A549 (cell line): Measurements from ENCODE around the gene TERB1. TPM values are rescaled to one million over a fixed set of nuclear protein-coding genes. Genes with fewer than 3 reads are reported as not detected.

Experiments used
- ATAC-seq, 2 experiments: fragments of 200-7000 bp in 1 of 2; fragments of >200 bp in 1 of 2; cut with Nextera tagmentation in 1 of 2; cut with Tn5 transposase in 1 of 2; 3 replicates each; pipeline versions ENCODE4 v1.8.0 to v1.9.1; 2018 to 2020; ENCODE audit warnings: mild to moderate bottlenecking in 1 of 2, moderate library complexity in 1 of 2
- CTCF ChIA-PET: fragments of 300-600 bp; sonication (Branson Sonifier 250); formaldehyde crosslinking; extraction: SDS; loops from one replicate; lab custom pipeline; 2021; ENCODE audit warnings: antibody characterized with exemption, inconsistent platforms; lab: Yijun Ruan, JAX
- POLR2A ChIA-PET: fragments of 350-600 bp; formaldehyde crosslinking; extraction: SDS; loops from one replicate; lab custom pipeline; 2021; ENCODE audit warnings: antibody characterized with exemption, inconsistent platforms; lab: Yijun Ruan, JAX
- DNase-seq, 2 experiments: peaks; one replicate each; pipeline versions ENCODE4 v3.0.0 to v3.0.0-alpha.2; 2011 to 2016; ENCODE audit warnings: low read depth in 1 of 2, low spot score in 1 of 2
- FAIRE-seq: peaks from 2 replicates; lab custom pipeline; 2011; peaks lifted over from hg19 to GRCh38; lab: Jason Lieb, UNC
- H3K27ac ChIP-seq, 2 experiments: fragments of >200 bp; sonication (Bioruptor Twin); formaldehyde crosslinking; 3 replicates each; pipeline ENCODE4 v1.5.1; 2016 to 2017
- H3K4me1 ChIP-seq: fragments of >200 bp; sonication (Bioruptor Twin); formaldehyde crosslinking; 3 replicates; pipeline ENCODE4 v1.6.1; 2016
- H3K4me2 ChIP-seq: fragments of >200 bp; sonication (Bioruptor Twin); formaldehyde crosslinking; 3 replicates; pipeline ENCODE4 v1.6.1; 2016
- H3K4me3 ChIP-seq: fragments of >200 bp; sonication (Bioruptor Twin); formaldehyde crosslinking; 3 replicates; pipeline ENCODE4 v1.5.1; 2016
- H3K9me3 ChIP-seq: fragments of >200 bp; sonication (Bioruptor Twin); formaldehyde crosslinking; 3 replicates; pipeline ENCODE4 v1.6.1; 2016
- ATOH8 ChIP-seq: fragments of 250-450 bp; sonication (Bioruptor Pico); IDR thresholded peaks from 2 replicates; pipeline ENCODE4 v1.5.0; 2020; ENCODE audit warnings: low read depth, mild to moderate bottlenecking, moderate library complexity
- CBX2 ChIP-seq: fragments of 200-600 bp; sonication (generic); IDR thresholded peaks from 2 replicates; pipeline ENCODE4 v1.6.1; 2016; ENCODE audit warnings: low read depth, mild to moderate bottlenecking, borderline replicate concordance
- CHD2 ChIP-seq: fragments of 150-350 bp; IDR thresholded peaks from 2 replicates; pipeline ENCODE4 v1.6.1; 2014; ENCODE audit warnings: low read length; ENCODE audit not compliant: partially characterized antibody
- CHD4 ChIP-seq: fragments of 200-600 bp; sonication (generic); IDR thresholded peaks from 2 replicates; pipeline ENCODE4 v1.6.1; 2016; ENCODE audit warnings: antibody characterized with exemption, mild to moderate bottlenecking, borderline replicate concordance
- EHF ChIP-seq: fragments of 250-450 bp; sonication (Bioruptor Pico); IDR thresholded peaks from 2 replicates; pipeline ENCODE4 v1.5.0; 2020; ENCODE audit warnings: mild to moderate bottlenecking
- ESRRA ChIP-seq: fragments of 150-350 bp; IDR thresholded peaks from 2 replicates; pipeline ENCODE4 v1.6.1; 2014; ENCODE audit warnings: mild to moderate bottlenecking, low read length, borderline replicate concordance
- FOSB ChIP-seq: fragments of 250-450 bp; sonication (Bioruptor Pico); IDR thresholded peaks from 2 replicates; pipeline ENCODE4 v1.5.0; 2020; ENCODE audit warnings: mild to moderate bottlenecking, moderate library complexity
- FOXS1 ChIP-seq: fragments of 250-450 bp; sonication (Bioruptor Pico); IDR thresholded peaks from 2 replicates; pipeline ENCODE4 v1.5.0; 2020; ENCODE audit warnings: mild to moderate bottlenecking, moderate library complexity
- GATA3 ChIP-seq: IDR thresholded peaks from 2 replicates; pipeline ENCODE4 v1.6.1; 2012; ENCODE audit warnings: borderline replicate concordance
- HDAC2 ChIP-seq: fragments of 200-600 bp; sonication (generic); IDR thresholded peaks from 2 replicates; pipeline ENCODE4 v1.6.1; 2016
- HEYL ChIP-seq: fragments of 250-450 bp; sonication (Bioruptor Pico); IDR thresholded peaks from 2 replicates; pipeline ENCODE4 v1.8.0; 2021; ENCODE audit warnings: mild to moderate bottlenecking, moderate library complexity
- HOXB13 ChIP-seq: fragments of 250-450 bp; sonication (Bioruptor Pico); IDR thresholded peaks from 2 replicates; pipeline ENCODE4 v1.5.0; 2020; ENCODE audit warnings: low read depth, mild to moderate bottlenecking, moderate library complexity
- HOXB5 ChIP-seq: fragments of 250-450 bp; sonication (Bioruptor Pico); IDR thresholded peaks from 2 replicates; pipeline ENCODE4 v1.5.0; 2020; ENCODE audit warnings: mild to moderate bottlenecking, moderate library complexity
- JUN ChIP-seq, 2 experiments: fragments of >200 bp; sonication (Bioruptor Twin); formaldehyde crosslinking; IDR thresholded peaks; 2 replicates in 1 of 2; 3 replicates in 1 of 2; pipeline ENCODE4 v1.6.1; 2016 to 2017
- JUNB ChIP-seq: fragments of >200 bp; sonication (Bioruptor Twin); formaldehyde crosslinking; IDR thresholded peaks from 2 replicates; pipeline ENCODE4 v1.6.1; 2016
- KDM1A ChIP-seq: fragments of 200-600 bp; sonication (generic); IDR thresholded peaks from 2 replicates; pipeline ENCODE4 v1.6.1; 2016; ENCODE audit warnings: low read depth, mild to moderate bottlenecking
- NPAS2 ChIP-seq: fragments of 250-450 bp; sonication (Bioruptor Pico); IDR thresholded peaks from 2 replicates; pipeline ENCODE4 v1.8.0; 2022; ENCODE audit warnings: mild to moderate bottlenecking, moderate library complexity, borderline replicate concordance
- NR3C1 ChIP-seq: fragments of >200 bp; sonication (Bioruptor Twin); formaldehyde crosslinking; IDR thresholded peaks from 3 replicates; pipeline ENCODE4 v1.6.1; 2017
- POLR2A ChIP-seq: IDR thresholded peaks from 2 replicates; pipeline ENCODE4 v1.6.1; 2012; ENCODE audit warnings: mild to moderate bottlenecking, low read length
- RCOR1 ChIP-seq: fragments of 150-350 bp; IDR thresholded peaks from 2 replicates; pipeline ENCODE4 v1.6.1; 2014; ENCODE audit warnings: antibody characterized with exemption, low read length, low read depth
- TFCP2L1 ChIP-seq: fragments of 250-450 bp; sonication (Bioruptor Pico); IDR thresholded peaks from 2 replicates; pipeline ENCODE4 v1.5.0; 2021; ENCODE audit warnings: mild to moderate bottlenecking
- ZC3H11A ChIP-seq: fragments of 450-650 bp; IDR thresholded peaks from 2 replicates; pipeline ENCODE4 v1.6.1; 2014; ENCODE audit warnings: antibody characterized with exemption, mild to moderate bottlenecking
- polyA plus RNA-seq, 4 experiments: library from polyadenylated mRNA; depleted of rRNA in 3 of 4; stranded (reverse); fragments of >200 nt; fragmentation: RNase III in 1 of 4; extraction: RNeasy Plus Mini Kit Qiagen cat#74134 plus additional on column Dnase treatment in 1 of 4; gene quantifications; 2 replicates in 3 of 4; 3 replicates in 1 of 4; pipeline ENCODE4 v1.2.3, GENCODE V29; 2011 to 2017
- TF ChIP-seq, protein P1 (sequence below): IDR thresholded peaks from 2 replicates; pipeline ENCODE4 v1.6.1; 2012
- TF ChIP-seq, protein P2 (sequence below): fragments of >200 bp; sonication (Bioruptor Twin); formaldehyde crosslinking; IDR thresholded peaks from 3 replicates; pipeline ENCODE4 v1.6.1; 2016
- TF ChIP-seq, protein P3 (sequence below): fragments of 200-600 bp; sonication (generic); IDR thresholded peaks from 2 replicates; pipeline ENCODE4 v1.6.1; 2016; ENCODE audit warnings: antibody characterized with exemption, mild to moderate bottlenecking, moderate library complexity
- TF ChIP-seq, protein P4 (sequence below): fragments of >200 bp; sonication (Bioruptor Twin); formaldehyde crosslinking; IDR thresholded peaks from 3 replicates; pipeline ENCODE4 v1.5.1; 2016
- TF ChIP-seq, protein P5 (sequence below): fragments of 150-350 bp; IDR thresholded peaks from 2 replicates; pipeline ENCODE4 v1.6.1; 2014; ENCODE audit warnings: low read depth, mild to moderate bottlenecking, low read length

Gene TERB1
- polyA plus RNA-seq, 2 of the 4 experiments (the other 2 are of a cell fraction): 0.17 to 0.18 TPM

- ChIA-PET CTCF (interaction anchor here (0.7 to 2.5 kb wide), 7 partner anchors 9 to 160 kb away, joined by 3 to 16 read pairs (median 4); partner anchors contain the start of gene DYNC1LI2), POLR2A (no interaction called here)
- H3K9me3 ChIP-seq: peaks cover 18% of the 10 kb centered on the region; the same call in 2 of the 3 replicates
- H3K4me3 ChIP-seq: no peak overlapping the region
- no peaks in the 10 kb centered on the region for H3K4me1 ChIP-seq
- FAIRE-seq: no peak
- peak; percentile 27 to 58; a peak in 5 of 6 replicates for ATAC-seq
- no peak overlapping the region for H3K4me2 ChIP-seq
- TF ChIP-seq POLR2A (no peak), JUN (IDR thresholded peaks at IDR 0.05) (no peak), TFCP2L1 (no peak), CBX2 (no peak), CHD2 (no peak), HDAC2 (no peak), JUNB (no peak), KDM1A (no peak), CHD4 (no peak), EHF (CRISPR knock-in tag) (no peak), FOSB (CRISPR knock-in tag) (no peak), ESRRA (no peak), HEYL (CRISPR knock-in tag) (no peak), ATOH8 (CRISPR knock-in tag) (no peak)
- TF ChIP-seq, protein P1, sequence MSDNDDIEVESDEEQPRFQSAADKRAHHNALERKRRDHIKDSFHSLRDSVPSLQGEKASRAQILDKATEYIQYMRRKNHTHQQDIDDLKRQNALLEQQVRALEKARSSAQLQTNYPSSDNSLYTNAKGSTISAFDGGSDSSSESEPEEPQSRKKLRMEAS: no peak
- TF ChIP-seq, protein P2, sequence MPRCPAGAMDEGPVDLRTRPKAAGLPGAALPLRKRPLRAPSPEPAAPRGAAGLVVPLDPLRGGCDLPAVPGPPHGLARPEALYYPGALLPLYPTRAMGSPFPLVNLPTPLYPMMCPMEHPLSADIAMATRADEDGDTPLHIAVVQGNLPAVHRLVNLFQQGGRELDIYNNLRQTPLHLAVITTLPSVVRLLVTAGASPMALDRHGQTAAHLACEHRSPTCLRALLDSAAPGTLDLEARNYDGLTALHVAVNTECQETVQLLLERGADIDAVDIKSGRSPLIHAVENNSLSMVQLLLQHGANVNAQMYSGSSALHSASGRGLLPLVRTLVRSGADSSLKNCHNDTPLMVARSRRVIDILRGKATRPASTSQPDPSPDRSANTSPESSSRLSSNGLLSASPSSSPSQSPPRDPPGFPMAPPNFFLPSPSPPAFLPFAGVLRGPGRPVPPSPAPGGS: no peak
- TF ChIP-seq, all 56 proteins: peak for 0
- no peak overlapping the region for H3K27ac ChIP-seq
- no peak for DNase-seq
Measured at GRCh38 chr16:66712512-66712911, 88.9 kb downstream of the TERB1 start.

DNA sequence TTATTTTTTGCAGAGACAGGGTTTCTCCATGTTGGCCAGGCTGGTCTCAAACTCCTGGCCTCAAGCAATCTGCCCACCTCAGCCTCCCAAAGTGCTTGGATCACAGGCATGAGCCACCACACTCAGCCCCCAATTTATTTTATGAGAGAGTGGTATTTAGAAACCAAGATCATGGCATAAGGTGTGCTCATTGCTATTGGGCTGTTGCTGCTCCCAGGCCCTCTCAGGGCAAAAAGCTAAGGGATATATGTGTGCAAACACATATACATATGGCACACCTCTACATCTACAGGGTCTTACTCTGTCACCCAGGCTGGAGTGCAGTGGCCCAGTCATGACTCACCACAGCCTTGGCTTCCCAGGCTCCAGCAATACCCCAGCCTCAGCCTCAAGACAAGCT is 89.8 kb downstream of the TERB1 start:
- H3K27ac ChIP-seq: no peak overlapping the region
- H3K4me3 ChIP-seq: no peak overlapping the region
- no peak for DNase-seq
- H3K9me3 ChIP-seq: peaks cover 18% of the 10 kb centered on the region; the same call in 2 of the 3 replicates
- FAIRE-seq: no peak
- H3K4me2 ChIP-seq: no peak overlapping the region
- CTCF ChIA-PET: interaction anchor here (0.9 to 3.6 kb wide), 7 partner anchors 14 to 108 kb away, joined by 3 to 16 read pairs (median 4); partner anchors contain the start of genes CMTM4 and DYNC1LI2
- TF ChIP-seq POLR2A: no peak
- TF ChIP-seq, protein P3, sequence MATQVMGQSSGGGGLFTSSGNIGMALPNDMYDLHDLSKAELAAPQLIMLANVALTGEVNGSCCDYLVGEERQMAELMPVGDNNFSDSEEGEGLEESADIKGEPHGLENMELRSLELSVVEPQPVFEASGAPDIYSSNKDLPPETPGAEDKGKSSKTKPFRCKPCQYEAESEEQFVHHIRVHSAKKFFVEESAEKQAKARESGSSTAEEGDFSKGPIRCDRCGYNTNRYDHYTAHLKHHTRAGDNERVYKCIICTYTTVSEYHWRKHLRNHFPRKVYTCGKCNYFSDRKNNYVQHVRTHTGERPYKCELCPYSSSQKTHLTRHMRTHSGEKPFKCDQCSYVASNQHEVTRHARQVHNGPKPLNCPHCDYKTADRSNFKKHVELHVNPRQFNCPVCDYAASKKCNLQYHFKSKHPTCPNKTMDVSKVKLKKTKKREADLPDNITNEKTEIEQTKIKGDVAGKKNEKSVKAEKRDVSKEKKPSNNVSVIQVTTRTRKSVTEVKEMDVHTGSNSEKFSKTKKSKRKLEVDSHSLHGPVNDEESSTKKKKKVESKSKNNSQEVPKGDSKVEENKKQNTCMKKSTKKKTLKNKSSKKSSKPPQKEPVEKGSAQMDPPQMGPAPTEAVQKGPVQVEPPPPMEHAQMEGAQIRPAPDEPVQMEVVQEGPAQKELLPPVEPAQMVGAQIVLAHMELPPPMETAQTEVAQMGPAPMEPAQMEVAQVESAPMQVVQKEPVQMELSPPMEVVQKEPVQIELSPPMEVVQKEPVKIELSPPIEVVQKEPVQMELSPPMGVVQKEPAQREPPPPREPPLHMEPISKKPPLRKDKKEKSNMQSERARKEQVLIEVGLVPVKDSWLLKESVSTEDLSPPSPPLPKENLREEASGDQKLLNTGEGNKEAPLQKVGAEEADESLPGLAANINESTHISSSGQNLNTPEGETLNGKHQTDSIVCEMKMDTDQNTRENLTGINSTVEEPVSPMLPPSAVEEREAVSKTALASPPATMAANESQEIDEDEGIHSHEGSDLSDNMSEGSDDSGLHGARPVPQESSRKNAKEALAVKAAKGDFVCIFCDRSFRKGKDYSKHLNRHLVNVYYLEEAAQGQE: no peak
- no peak for TF ChIP-seq FOXS1 (CRISPR knock-in tag)
- no peak for TF ChIP-seq ZC3H11A
- no peak for TF ChIP-seq GATA3
- TF ChIP-seq NR3C1: no peak
- TF ChIP-seq RCOR1: no peak
- TF ChIP-seq HOXB5 (CRISPR knock-in tag): no peak
- no peak for TF ChIP-seq NPAS2 (CRISPR knock-in tag)
- TF ChIP-seq, protein P4, sequence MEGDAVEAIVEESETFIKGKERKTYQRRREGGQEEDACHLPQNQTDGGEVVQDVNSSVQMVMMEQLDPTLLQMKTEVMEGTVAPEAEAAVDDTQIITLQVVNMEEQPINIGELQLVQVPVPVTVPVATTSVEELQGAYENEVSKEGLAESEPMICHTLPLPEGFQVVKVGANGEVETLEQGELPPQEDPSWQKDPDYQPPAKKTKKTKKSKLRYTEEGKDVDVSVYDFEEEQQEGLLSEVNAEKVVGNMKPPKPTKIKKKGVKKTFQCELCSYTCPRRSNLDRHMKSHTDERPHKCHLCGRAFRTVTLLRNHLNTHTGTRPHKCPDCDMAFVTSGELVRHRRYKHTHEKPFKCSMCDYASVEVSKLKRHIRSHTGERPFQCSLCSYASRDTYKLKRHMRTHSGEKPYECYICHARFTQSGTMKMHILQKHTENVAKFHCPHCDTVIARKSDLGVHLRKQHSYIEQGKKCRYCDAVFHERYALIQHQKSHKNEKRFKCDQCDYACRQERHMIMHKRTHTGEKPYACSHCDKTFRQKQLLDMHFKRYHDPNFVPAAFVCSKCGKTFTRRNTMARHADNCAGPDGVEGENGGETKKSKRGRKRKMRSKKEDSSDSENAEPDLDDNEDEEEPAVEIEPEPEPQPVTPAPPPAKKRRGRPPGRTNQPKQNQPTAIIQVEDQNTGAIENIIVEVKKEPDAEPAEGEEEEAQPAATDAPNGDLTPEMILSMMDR: no peak
- TF ChIP-seq HOXB13 (CRISPR knock-in tag): no peak
- TF ChIP-seq, protein P5, sequence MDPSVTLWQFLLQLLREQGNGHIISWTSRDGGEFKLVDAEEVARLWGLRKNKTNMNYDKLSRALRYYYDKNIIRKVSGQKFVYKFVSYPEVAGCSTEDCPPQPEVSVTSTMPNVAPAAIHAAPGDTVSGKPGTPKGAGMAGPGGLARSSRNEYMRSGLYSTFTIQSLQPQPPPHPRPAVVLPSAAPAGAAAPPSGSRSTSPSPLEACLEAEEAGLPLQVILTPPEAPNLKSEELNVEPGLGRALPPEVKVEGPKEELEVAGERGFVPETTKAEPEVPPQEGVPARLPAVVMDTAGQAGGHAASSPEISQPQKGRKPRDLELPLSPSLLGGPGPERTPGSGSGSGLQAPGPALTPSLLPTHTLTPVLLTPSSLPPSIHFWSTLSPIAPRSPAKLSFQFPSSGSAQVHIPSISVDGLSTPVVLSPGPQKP: no peak
- no peak for TF ChIP-seq JUN (IDR thresholded peaks at IDR 0.05)
- no peaks in the 10 kb centered on the region for H3K4me1 ChIP-seq
- POLR2A ChIA-PET: no interaction called here
- no peak for ATAC-seq
